ENCODE data around the gene WNT3A. TPM values are rescaled to one million over a fixed set of nuclear protein-coding genes. Genes with fewer than 3 reads are reported as not detected.
"Not testable (repeated sequence)": the region's sequence is repeated elsewhere in the genome, so short reads cannot be mapped to it uniquely, and the experiment has no call there.

WNT3A gene
- total RNA-seq, result 1 to 10 TPM in 1 of 8 experiments, under 1 TPM in 6, not detected in 1; 0.05 to 1.3 (median 0.17) TPM

DNA sequence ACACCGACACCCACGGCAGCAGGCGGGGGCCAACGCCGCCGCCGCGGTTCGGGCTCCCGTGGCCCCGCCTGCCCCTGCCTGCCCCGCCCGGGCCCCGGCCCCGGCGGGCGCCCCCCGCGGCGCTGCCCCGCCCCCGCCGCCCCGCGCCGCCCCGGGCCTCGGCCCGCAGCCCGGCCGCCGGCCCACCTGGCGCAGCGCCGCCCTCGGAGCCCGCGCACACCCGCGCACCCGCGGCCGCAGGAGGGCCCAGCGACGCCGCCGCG, at the start of gene WNT3A:
WNT3A (plus strand) TSS at position 213 of the 263 bp plus-strand sequence. CDS start 131 bp downstream, outside the sequence.
- no peak within 1 kb of the TSS for H3K27ac ChIP-seq
- in situ Hi-C loops (cut with MboI; ENCODE audit: low pct_unique_long_range_greater_than_20kb in 2 of 9, low sequenced_read_pairs in 9 of 9, unreplicated experiment in 9 of 9), result no loop called here
- peaks cover 5 to 24% of the 10 kb centered on the region in 2 donors for H3K4me1 ChIP-seq (replicated peaks in 1 of 2)
- ATAC-seq (replicated peaks in 6 of 8), result peak in 2 of 8 experiments; percentile 27 to 58
- no CpG with 5 or more reads among the region's 48 CpGs for WGBS, 10 experiments
- peak within 1 kb of the TSS in 2 of 5 donors; percentile 18 to 20 for H3K4me3 ChIP-seq

GRCh38 chr1:227958617-227959324, 48.0 kb upstream of the WNT3A start:
- in situ Hi-C loops (cut with MboI; ENCODE audit: low pct_unique_long_range_greater_than_20kb in 2 of 9, low sequenced_read_pairs in 9 of 9, unreplicated experiment in 9 of 9), result loop anchor here in 2 of 9 experiments (10.0 to 25.0 kb wide), 2 partner anchors 171 to 194 kb away; no protein-coding TSS in a partner anchor
- 0 to 100% (median 34%) methylated on average over 1 to 2 of the region's 2 CpGs; no CpG with 5 or more reads in 1 of the 10 experiments for WGBS, 10 experiments
- no peak for ATAC-seq (replicated peaks in 6 of 8)
- H3K4me1 ChIP-seq (replicated peaks in 1 of 2), result no peaks in the 10 kb centered on the region
- H3K4me3 ChIP-seq, result no peak overlapping the region
- H3K27ac ChIP-seq, result no peak overlapping the region

GRCh38 chr1:227959325-227959860, 47.4 kb upstream of the WNT3A start:
- no peak for ATAC-seq (replicated peaks in 6 of 8)
- no peaks in the 10 kb centered on the region for H3K4me1 ChIP-seq (replicated peaks in 1 of 2)
- no peak overlapping the region for H3K27ac ChIP-seq
- 17 to 85% (median 76%) methylated on average over 1 to 10 of the region's 10 CpGs for WGBS, 10 experiments
- in situ Hi-C loops (cut with MboI; ENCODE audit: low pct_unique_long_range_greater_than_20kb in 2 of 9, low sequenced_read_pairs in 9 of 9, unreplicated experiment in 9 of 9), result loop anchor here in 2 of 9 experiments (10.0 to 25.0 kb wide), 2 partner anchors 172 to 195 kb away; no protein-coding TSS in a partner anchor
- H3K4me3 ChIP-seq, result no peak overlapping the region

GRCh38 chr1:227961651-227962466, 44.9 kb upstream of the WNT3A start:
- H3K27ac ChIP-seq, result no peak overlapping the region
- 20 to 88% (median 50%) methylated on average over 1 to 4 of the region's 4 CpGs; no CpG with 5 or more reads in 1 of the 10 experiments for WGBS, 10 experiments
- peak in 3 of 8 experiments; percentile 23 to 67 (median 31) for ATAC-seq (replicated peaks in 6 of 8)
- H3K4me1 ChIP-seq (replicated peaks in 1 of 2), result no peaks in the 10 kb centered on the region
- H3K4me3 ChIP-seq, result no peak overlapping the region
- in situ Hi-C loops (cut with MboI; ENCODE audit: low pct_unique_long_range_greater_than_20kb in 2 of 9, low sequenced_read_pairs in 9 of 9, unreplicated experiment in 9 of 9), result loop anchor here in 1 of 9 experiments (25.0 kb wide), 1 partner anchor 175 kb away; no protein-coding TSS in a partner anchor

DNA sequence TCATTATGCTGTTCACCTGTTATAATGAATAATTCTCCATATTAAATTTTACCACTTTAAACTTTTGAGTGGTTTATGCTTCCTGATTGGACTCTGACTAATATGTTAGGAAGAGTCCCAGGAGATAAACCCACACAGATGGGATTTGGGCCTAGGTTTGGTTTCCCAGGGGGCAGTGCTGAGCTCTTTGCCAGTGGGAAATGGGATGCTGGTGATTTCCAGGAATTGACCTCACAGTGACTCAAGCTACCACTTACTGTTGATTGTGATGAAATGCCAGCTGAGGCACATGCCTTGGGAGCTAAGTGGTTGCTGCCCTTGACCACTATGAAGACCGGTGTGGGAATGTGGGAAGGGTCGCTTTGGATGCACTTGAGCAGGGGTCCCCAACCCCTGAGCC, 40.1 kb upstream of the WNT3A start:
- H3K27ac ChIP-seq; H3K4me1 ChIP-seq (replicated peaks in 1 of 2); H3K4me3 ChIP-seq; ATAC-seq (replicated peaks in 6 of 8): not testable (repeated sequence)
- in situ Hi-C loops (cut with MboI; ENCODE audit: low pct_unique_long_range_greater_than_20kb in 2 of 9, low sequenced_read_pairs in 9 of 9, unreplicated experiment in 9 of 9), result loop anchor here in 1 of 9 experiments (25.0 kb wide), 1 partner anchor 179 kb away; no protein-coding TSS in a partner anchor
- 80% methylated on average over 1 of the region's 2 CpGs; no CpG with 5 or more reads in 9 of the 10 experiments for whole genome bisulfite sequencing, 10 experiments

- in situ Hi-C loops (cut with MboI; ENCODE audit: low pct_unique_long_range_greater_than_20kb in 2 of 9, low sequenced_read_pairs in 9 of 9, unreplicated experiment in 9 of 9), result loop anchor here in 1 of 9 experiments (25.0 kb wide), 1 partner anchor 181 kb away; no protein-coding TSS in a partner anchor
- H3K27ac ChIP-seq; ATAC-seq (replicated peaks in 6 of 8); H3K4me3 ChIP-seq; H3K4me1 ChIP-seq (replicated peaks in 1 of 2): not testable (repeated sequence)
- no CpG with 5 or more reads among the region's 5 CpGs for WGBS, 10 experiments
These were observed 39.0 kb upstream of the WNT3A start for GRCh38 chr1:227967815-227968214.

DNA sequence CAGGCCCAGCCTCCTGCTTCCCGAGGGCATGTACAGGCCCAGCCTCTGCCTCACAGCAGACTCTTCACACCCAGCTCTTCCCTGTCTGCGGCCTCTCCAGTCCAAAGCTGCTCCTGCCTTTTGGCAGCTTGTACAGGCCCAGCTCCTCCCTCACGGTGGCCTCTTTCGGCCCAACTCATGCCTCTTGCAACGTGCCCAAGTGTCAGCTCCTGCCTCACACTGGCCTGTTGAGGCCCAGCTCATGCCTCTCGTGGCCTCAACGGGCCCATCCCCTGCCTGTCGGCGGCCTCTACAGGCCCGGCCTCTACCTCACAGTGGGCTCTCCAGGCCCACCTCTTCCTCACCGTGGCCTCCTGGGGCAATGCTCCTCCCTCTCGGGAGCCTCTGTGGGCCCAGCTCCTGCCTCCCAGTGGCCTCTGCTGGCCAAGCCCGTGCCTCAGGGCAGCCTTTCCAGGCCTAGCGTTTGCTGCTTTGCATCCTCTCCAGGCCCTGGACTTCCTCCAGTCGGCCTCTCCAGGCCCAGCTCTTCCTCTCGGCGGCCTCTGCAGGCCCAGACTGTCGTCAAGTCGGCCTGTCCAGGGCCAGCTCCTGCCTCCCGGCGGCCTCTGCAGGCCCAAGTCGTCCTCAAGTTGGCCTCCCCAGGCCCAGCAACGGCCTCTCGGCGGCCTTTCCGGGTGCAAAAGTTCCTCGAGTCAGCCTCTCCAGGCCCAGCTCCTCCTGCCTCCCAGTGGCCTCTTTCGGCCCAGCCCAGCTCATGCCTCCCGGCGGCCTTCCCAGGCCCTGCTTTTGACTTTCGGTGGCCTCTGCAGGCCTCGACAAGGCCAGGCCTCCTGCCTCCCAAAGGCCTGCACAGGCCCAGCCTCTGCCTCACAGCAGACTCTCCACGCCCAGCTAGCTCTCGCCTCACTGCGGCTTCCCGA, 36.5 kb upstream of the WNT3A start:
- H3K27ac ChIP-seq; H3K4me3 ChIP-seq; ATAC-seq (replicated peaks in 6 of 8); H3K4me1 ChIP-seq (replicated peaks in 1 of 2): not testable (repeated sequence)
- WGBS, 10 experiments, result 80 to 82% (median 80%) methylated on average over 1 to 5 of the region's 36 CpGs; no CpG with 5 or more reads in 7 of the 10 experiments
- in situ Hi-C loops (cut with MboI; ENCODE audit: low pct_unique_long_range_greater_than_20kb in 2 of 9, low sequenced_read_pairs in 9 of 9, unreplicated experiment in 9 of 9), result loop anchor here in 1 of 9 experiments (25.0 kb wide), 1 partner anchor 183 kb away; no protein-coding TSS in a partner anchor

DNA sequence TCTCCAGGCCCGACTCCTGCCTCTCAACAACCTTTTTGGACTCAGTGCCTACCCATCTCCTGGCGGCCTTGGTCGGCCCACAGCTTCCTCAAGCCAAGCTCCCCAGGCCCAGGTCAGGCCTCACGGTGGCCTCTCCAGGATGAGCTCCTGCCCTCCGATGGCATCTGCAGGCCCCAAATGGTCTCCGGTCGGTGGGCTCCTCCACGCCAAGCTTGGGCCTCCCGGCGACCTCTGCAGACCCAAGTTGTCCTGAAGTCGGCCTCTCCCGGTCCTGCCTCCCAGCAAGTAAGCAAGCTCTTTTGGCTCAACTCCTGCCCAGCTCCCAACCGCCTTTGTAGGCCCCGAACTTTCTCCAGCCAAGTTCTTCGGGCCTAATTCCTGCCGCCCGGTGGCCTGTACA, 35.6 kb upstream of the WNT3A start:
- H3K27ac ChIP-seq; H3K4me3 ChIP-seq; ATAC-seq (replicated peaks in 6 of 8); H3K4me1 ChIP-seq (replicated peaks in 1 of 2): not testable (repeated sequence)
- WGBS, 10 experiments, result no CpG with 5 or more reads among the region's 17 CpGs
- in situ Hi-C loops (cut with MboI; ENCODE audit: low pct_unique_long_range_greater_than_20kb in 2 of 9, low sequenced_read_pairs in 9 of 9, unreplicated experiment in 9 of 9), result loop anchor here in 1 of 9 experiments (25.0 kb wide), 1 partner anchor 184 kb away; no protein-coding TSS in a partner anchor

DNA sequence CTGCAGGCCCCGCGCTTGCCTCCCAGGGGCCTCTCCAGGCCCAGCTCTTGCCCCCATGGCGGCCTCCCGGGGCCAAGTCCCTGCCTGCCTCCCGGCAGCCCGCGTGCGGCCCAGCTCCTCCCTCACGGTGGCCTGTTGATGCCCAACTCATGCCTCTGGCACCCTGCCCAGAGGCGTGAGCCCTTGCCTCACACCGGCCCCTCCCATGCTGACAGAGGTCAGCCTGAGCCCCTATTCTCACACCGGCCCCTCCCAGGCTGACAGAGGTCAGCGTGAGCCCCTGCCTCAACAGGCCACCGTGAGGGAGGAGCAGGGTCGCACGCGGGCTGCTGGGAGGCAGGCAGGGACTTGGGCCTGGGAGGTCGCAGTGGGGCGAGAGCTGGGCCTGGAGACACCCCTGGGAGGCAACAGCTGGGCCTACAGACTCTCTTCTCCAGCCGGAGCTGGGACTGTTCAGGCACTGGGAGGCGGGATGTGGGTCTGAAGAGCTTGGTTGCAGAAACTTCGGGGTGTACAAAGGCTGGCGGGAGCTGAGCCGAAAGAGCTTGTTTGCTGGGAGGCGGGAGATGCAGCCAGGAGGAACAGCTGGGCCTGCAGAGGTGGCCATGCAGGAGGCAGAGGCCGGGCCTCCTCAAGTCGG, 35.0 kb upstream of the WNT3A start:
- H3K4me3 ChIP-seq; H3K27ac ChIP-seq; H3K4me1 ChIP-seq (replicated peaks in 1 of 2); ATAC-seq (replicated peaks in 6 of 8): not testable (repeated sequence)
- in situ Hi-C loops (cut with MboI; ENCODE audit: low pct_unique_long_range_greater_than_20kb in 2 of 9, low sequenced_read_pairs in 9 of 9, unreplicated experiment in 9 of 9), result loop anchor here in 1 of 9 experiments (25.0 kb wide), 1 partner anchor 184 kb away; no protein-coding TSS in a partner anchor
- 37 to 100% (median 87%) methylated on average over 1 to 2 of the region's 27 CpGs; no CpG with 5 or more reads in 6 of the 10 experiments for WGBS, 10 experiments

DNA sequence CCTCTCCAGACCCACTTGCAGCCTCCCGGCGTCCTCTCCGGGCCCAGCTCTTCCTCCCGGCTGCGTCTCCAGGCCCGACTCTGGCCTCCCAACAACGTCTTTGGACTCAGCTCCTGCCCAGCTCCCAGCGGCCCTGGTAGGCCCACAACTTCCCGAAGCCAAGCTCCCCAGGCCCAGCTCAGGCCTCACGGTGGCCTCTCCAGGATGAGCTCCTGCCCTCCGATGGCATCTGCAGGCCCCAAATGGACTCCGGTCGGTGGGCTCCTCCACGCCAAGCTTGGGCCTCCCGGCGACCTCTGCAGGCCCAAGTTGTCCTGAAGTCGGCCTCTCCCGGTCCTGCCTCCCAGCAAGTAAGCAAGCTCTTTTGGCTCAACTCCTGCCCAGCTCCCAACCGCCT, 34.5 kb upstream of the WNT3A start:
- ATAC-seq (replicated peaks in 6 of 8); H3K27ac ChIP-seq; H3K4me3 ChIP-seq; H3K4me1 ChIP-seq (replicated peaks in 1 of 2): not testable (repeated sequence)
- in situ Hi-C loops (cut with MboI; ENCODE audit: low pct_unique_long_range_greater_than_20kb in 2 of 9, low sequenced_read_pairs in 9 of 9, unreplicated experiment in 9 of 9), result loop anchor here in 1 of 9 experiments (25.0 kb wide), 1 partner anchor 185 kb away; no protein-coding TSS in a partner anchor
- WGBS, 10 experiments, result 100% methylated on average over 1 of the region's 19 CpGs; no CpG with 5 or more reads in 9 of the 10 experiments

- in situ Hi-C loops (cut with MboI; ENCODE audit: low pct_unique_long_range_greater_than_20kb in 2 of 9, low sequenced_read_pairs in 9 of 9, unreplicated experiment in 9 of 9), result loop anchor here in 1 of 9 experiments (25.0 kb wide), 1 partner anchor 186 kb away; no protein-coding TSS in a partner anchor
- not testable (repeated sequence) for H3K4me1 ChIP-seq (replicated peaks in 1 of 2); H3K4me3 ChIP-seq; H3K27ac ChIP-seq; ATAC-seq (replicated peaks in 6 of 8)
- WGBS, 10 experiments, result 71 to 90% (median 75%) methylated on average over 2 to 12 of the region's 22 CpGs; no CpG with 5 or more reads in 7 of the 10 experiments
These were observed 33.9 kb upstream of the WNT3A start for GRCh38 chr1:227972843-227973374.
